Kidney tubule cell (primary cell): ENCODE measurements around the gene SPEN.

Source experiments
- DNase-seq: peaks from one replicate; pipeline ENCODE4 v3.0.0-alpha.2; 2018; ENCODE audit warnings: low spot score

Gene SPEN

DNA sequence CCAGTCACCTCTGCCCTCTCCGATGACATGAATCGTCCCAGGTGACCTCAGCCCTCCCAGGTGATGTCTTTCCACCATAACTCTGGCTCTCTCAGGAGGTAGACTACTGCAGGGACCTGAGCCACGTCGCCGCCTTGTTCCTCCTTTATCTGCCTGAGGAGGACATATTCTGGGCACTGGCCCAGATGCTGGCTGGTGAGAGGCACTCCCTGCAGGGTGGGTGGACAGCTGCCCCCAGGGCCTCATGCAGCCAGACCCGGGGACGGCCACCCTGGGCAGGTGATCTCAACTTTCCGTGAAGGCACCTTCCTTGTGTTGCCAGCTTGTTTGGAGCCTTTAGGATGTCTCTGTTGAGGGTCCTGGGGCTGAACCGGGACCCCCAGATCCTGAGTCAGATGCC lies 142.3 kb downstream of the SPEN start:
- no peak for DNase-seq
